Astrocyte of the spinal cord (primary cell): Measurements from ENCODE around the gene CRNKL1.

Source experiments
- DNase-seq: peaks from one replicate; pipeline ENCODE4 v3.0.0; 2011; ENCODE audit warnings: low read depth, low spot score
- H3K4me3 ChIP-seq: 2 replicates; pipeline ENCODE4 v1.5.1; 2011; ENCODE audit warnings: low read depth, mild to moderate bottlenecking, low read length, moderate library complexity
- in situ Hi-C: cut with HindIII; loops from 2 replicates; pipeline ENCODE4 v1.10.0; 2017; ENCODE audit warnings: low sequenced_read_pairs
- TF ChIP-seq, protein P1 (sequence below): IDR thresholded peaks from 2 replicates; pipeline ENCODE4 v1.5.1; 2012; ENCODE audit warnings: low read depth, mild to moderate bottlenecking, low read length, inconsistent platforms

Gene CRNKL1

DNA sequence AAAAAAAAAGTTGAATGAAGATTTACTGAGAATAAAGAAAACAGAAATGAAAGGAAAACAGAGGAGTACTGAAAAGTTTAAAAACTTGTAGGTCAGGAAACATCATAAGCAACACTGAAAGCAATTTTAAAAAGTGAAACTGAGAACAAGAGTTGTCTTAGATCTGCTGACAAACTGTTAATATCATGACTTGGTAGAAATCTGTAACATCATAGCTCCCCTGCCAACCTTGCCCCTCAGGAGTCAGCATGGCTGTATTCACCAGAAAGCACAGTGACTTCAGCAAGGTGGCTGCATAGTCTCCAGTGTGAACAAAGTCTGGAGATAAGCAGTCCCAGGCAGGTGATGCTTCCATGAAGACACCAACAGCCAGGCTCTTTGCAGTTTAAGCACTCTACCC lies 29.8 kb downstream of the CRNKL1 start:
- no peak for DNase-seq
- TF ChIP-seq, protein P1, sequence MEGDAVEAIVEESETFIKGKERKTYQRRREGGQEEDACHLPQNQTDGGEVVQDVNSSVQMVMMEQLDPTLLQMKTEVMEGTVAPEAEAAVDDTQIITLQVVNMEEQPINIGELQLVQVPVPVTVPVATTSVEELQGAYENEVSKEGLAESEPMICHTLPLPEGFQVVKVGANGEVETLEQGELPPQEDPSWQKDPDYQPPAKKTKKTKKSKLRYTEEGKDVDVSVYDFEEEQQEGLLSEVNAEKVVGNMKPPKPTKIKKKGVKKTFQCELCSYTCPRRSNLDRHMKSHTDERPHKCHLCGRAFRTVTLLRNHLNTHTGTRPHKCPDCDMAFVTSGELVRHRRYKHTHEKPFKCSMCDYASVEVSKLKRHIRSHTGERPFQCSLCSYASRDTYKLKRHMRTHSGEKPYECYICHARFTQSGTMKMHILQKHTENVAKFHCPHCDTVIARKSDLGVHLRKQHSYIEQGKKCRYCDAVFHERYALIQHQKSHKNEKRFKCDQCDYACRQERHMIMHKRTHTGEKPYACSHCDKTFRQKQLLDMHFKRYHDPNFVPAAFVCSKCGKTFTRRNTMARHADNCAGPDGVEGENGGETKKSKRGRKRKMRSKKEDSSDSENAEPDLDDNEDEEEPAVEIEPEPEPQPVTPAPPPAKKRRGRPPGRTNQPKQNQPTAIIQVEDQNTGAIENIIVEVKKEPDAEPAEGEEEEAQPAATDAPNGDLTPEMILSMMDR, result no peak
- in situ Hi-C loops, result no loop called here
- H3K4me3 ChIP-seq, result no peak overlapping the region

GRCh38 chr20:20021835-20022234 lies 30.4 kb downstream of the CRNKL1 start:
- in situ Hi-C loops, result no loop called here
- no peak for DNase-seq
- H3K4me3 ChIP-seq, result no peak overlapping the region
- TF ChIP-seq, protein P1, result no peak

- TF ChIP-seq, protein P1, result no peak
- H3K4me3 ChIP-seq, result no peak overlapping the region
- DNase-seq, result no peak
- in situ Hi-C loops, result no loop called here
Measured at GRCh38 chr20:20020908-20021307, 31.4 kb downstream of the CRNKL1 start.

GRCh38 chr20:20019123-20019522 lies 33.1 kb downstream of the CRNKL1 start:
- TF ChIP-seq, protein P1, result no peak
- in situ Hi-C loops, result no loop called here
- no peak for DNase-seq
- no peak overlapping the region for H3K4me3 ChIP-seq

DNA sequence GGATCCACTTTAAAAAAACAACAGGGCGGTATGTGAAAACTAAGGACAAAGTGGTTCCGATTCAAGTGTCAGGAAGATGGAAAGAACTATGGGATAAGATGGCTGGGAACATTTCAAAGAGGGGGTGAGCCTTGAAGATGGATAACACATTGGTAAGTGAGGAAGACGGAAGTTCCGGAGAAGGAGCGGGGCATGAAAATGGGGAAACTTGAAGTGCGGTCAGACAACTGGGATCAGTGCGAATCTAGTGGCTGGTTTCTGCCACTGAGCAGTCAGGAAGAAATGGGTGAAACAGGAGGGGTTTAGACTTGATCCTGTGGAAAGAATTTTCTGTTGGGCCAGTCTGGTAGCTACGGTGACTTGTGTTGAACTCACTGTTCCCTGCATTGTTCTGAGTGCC lies 33.9 kb downstream of the CRNKL1 start:
- peak overlapping the region; percentile 85 for H3K4me3 ChIP-seq
- DNase-seq, result no peak
- TF ChIP-seq, protein P1, result no peak
- in situ Hi-C loops, result no loop called here

- no peak for DNase-seq
- TF ChIP-seq, protein P1, result no peak
- H3K4me3 ChIP-seq, result peak overlapping the region; percentile 85
- in situ Hi-C loops, result no loop called here
Measured at GRCh38 chr20:20017844-20018185, 34.5 kb downstream of the CRNKL1 start.

- TF ChIP-seq, protein P1, result peak; percentile 81
- peak within 1 kb of the TSS; percentile 85 for H3K4me3 ChIP-seq
- in situ Hi-C loops, result no loop called here
- peak; percentile 93 for DNase-seq
Measured at GRCh38 chr20:20017001-20017843, 35.0 kb downstream of the CRNKL1 start, which contains the start of gene NAA20. Gene NAA20 (plus strand): TSS chr20:20017362. CDS start chr20:20017397, 35 bp downstream.
